ENCODE data around the gene KCND1.

GRCh38 chrX:48997455-48997854 is 25.8 kb upstream of the KCND1 start:
- TF ChIP-seq SP1 (IDR thresholded peaks at IDR 0.05) (no peak), FOXK2 (IDR thresholded peaks at IDR 0.05) (no peak), CTBP1 (IDR thresholded peaks at IDR 0.05; ENCODE audit: borderline replicate concordance) (no peak), BHLHE40 (IDR thresholded peaks at IDR 0.05; ENCODE audit: borderline replicate concordance) (no peak), FOXM1 (IDR thresholded peaks at IDR 0.05; ENCODE audit: borderline replicate concordance) (no peak), PKNOX1 (IDR thresholded peaks at IDR 0.05) (no peak)
